HS-5 (cell line): ENCODE measurements around the gene CLIC6.
A peak's percentile ranks its signal among the peaks of the same experiment; 100 is the strongest.

Experiments
- DNase-seq: peaks from one replicate; pipeline ENCODE4 v3.0.0-alpha.2; 2012; ENCODE audit warnings: low read depth

Gene CLIC6

GRCh38 chr21:34668803-34669148, at the start of gene CLIC6:
TSS of gene CLIC6 (plus strand) at chr21:34668994. CDS start at chr21:34669389, 395 bp downstream.
- DNase-seq = no peak

DNA sequence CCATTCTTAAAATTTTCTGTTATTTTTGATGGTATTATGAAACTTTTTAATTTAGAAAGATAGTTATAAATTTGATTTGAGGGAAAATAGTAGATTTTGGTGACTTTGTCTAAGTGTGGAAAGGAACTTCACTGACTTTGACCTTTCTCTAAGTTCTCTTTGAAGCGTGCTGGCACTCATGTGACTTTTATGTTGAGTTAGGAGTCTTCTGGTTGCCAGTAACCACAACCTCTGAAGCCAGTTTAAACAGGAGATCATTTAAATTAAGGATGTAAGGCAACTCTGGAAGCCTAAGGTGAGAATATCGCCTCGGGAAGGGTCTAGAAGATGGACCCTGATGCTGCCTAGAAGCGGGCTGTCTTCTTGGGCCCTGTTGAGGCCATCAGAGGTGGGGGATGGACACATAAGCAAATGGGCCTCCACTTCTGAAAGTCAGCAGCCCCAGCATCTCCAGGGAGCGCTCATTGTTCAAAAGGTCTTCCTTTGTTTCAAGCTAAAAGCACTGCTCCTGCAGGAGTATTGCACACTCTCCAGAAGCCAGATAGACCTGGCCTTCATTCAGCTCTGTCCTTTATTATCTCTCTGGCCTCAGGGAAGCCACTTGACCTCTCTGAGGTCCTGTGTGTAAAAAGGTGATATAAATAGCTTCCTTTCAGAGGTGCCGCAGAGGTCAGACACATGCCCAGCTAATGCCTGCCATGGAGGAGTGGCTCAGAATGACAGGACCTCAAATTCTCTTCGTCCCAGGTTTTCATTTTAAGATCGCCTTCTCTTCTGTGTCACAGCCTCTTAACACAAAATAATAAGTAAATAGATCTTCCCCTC, 48.7 kb upstream of the CLIC6 start:
- no peak for DNase-seq

DNA sequence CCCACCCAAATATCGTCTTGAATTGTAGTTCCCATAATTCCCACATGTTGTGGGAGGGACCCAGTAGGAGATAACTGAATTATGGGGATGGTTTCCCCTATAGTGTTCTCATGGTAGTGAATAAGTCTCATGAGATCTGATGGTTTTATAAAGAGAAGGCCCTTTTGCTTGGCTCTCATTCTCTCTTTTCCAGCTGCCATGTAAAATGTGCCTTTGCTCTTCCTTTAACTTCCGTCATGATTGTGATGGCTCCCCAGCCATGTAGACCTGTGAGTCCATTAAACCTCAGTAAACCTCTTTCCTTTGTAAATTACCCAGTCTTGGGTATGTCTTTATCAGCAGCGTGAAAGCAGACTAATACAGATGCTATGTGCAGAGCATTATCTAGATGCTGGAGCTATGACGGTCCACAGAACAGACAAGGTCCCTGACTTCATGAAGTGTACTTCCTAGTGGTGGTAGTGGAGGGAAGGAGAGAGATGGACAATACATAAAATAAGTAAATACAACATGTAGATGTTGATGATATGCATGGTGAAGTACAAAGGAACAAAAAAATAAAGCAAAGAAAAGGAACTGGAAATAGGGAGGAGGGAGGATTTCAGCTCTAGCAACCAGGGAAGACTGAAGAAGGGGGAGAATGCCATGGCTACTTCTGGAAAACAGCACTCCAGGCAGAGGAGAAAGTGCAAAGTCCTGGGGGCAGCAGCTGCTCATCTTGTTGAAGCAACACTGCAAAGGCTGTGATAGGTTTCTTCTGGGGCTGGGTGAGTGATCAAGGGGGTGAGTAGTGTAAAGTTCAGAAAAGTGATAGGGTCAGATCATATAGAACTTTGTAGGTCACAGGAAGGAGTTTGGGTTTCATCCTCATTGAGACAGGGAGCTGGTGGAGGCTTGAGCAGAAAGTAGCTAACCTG, 47.1 kb upstream of the CLIC6 start:
- no peak for DNase-seq

- DNase-seq = no peak
These were observed 45.3 kb upstream of the CLIC6 start for GRCh38 chr21:34623516-34623915.

DNA sequence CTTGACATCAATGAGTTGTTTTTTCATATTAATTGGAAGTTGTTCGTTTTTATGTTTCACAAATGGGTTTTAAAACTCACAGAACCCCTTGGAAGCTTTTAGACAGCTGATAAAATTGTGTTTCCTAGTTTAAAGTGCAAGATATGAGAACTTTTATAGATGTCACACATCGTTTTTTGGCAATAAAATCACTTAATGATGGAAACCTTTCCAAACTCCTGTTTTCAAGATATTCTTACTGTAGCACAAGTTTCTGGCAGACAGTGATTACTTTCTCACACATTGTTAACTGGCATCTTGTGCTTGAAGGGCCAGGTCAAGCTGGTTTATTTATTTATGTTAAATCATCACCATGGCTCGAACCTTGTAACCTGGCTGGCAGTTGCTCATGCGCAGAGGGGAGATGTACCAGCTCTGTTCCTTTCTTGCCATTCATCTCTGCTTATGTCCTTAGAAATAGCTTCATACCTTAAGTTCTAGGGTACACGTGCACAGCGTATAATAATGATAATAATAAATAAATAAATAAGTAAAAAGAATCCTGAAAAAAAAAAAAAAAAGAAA, 43.7 kb upstream of the CLIC6 start:
- no peak for DNase-seq

GRCh38 chr21:34626131-34626530, 42.7 kb upstream of the CLIC6 start:
- DNase-seq = no peak

GRCh38 chr21:34630536-34631143, 38.2 kb upstream of the CLIC6 start:
- peak; percentile 22 for DNase-seq

- no peak for DNase-seq
These were observed 36.3 kb upstream of the CLIC6 start for GRCh38 chr21:34632498-34632897.

DNA sequence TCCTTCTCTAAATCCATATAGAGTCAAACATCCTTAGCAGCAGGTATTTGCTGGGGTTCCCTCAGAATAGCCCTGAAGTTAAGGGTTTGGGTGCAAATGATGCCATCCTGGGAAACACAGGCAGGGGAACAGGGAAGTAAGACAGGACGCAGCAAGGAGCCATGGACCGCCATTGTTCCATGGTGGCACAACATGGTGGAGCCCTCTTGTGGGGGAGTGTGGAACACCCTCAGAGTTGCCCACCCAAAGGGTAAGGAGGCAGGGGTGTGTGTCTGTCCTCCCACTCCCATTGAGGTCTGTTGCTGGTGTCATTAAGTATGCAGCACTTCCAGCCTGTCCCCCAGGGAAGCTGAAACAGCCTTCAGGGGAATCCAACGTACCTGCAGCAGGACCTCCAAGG, 33.5 kb upstream of the CLIC6 start:
- no peak for DNase-seq

GRCh38 chr21:34636961-34637360, 31.8 kb upstream of the CLIC6 start:
- no peak for DNase-seq

DNA sequence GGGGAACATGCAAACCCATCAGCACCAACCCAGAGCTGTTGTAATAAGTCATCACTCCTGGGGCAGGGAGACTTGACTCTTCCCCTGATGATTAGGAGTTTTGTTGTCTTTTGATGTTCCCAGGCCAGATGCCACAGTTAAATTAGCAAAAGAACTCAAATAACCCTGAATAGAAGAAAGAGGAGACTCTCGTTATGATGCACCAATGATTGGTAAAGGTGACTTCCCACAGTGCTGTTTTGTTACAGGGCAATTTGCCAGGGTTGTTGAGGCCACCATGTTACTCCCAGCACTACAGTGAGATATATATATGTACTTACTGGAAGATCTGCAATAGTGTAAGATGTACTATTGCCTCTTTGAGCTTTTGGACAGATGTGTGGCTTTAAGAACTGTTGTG, 29.5 kb upstream of the CLIC6 start:
- no peak for DNase-seq

- DNase-seq = no peak
These were observed 28.7 kb upstream of the CLIC6 start for GRCh38 chr21:34639882-34640788.

GRCh38 chr21:34640858-34641257, 27.9 kb upstream of the CLIC6 start:
- DNase-seq = peak; percentile 62

DNA sequence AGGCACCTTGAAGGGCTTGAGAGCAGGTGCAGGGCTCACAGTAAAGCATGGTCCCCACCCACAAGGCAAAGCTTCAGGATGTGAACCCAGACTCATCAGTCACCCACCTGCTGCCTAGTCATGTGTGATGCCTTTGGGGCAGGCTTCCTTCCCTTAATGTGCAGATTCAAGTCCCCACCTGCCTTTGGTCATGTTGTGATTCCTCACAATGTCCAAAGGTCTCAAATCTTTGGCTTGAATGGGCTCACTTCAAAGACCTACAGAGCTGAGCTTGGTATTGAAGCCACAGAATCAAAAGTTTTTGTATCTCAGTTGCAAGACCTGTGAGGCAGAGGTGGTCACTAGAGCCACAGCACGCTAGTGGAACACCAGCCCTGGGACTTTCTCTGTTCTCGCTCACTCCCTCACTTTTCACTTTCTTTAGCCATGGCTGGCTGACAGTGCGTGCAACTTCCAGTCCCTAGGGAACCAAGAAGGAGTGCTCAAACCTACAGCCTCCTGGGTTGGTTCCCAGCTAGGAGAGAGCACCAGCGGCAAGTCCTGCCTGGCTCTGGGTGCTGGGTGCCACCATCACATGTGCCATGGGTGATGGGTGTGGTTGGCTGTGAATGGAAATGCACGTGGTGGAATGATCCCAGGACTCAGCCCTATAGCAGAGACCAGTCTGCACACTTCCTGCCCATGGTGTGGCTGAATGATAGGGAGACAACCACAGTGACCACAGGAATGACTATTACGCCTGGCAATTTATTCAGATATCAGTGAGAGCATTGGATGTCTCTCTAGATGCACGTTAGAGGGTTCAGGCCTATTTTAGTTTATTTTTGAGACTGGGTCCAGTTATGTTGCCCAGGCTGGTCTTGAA, 26.4 kb upstream of the CLIC6 start:
- no peak for DNase-seq

- DNase-seq = no peak
These were observed 24.0 kb upstream of the CLIC6 start for GRCh38 chr21:34644825-34645224.

DNA sequence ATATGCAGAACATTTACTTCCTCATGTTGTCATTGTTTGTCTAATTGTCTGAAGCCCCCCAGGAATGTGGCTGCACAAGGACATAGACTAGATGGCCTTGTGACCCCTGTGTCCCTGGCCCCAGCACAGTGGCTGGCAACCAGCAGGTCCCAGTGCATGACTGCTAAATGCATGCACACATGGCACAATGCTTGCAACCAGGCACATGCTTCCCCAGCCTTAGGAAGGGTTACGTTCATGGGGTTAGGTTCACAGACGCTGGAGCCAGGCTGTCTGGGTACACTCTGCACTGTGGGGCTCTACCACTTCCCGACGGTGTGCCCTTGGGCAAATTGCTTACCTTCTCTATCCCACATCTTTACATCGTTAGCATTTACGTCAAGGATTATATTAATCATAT, 21.2 kb upstream of the CLIC6 start:
- no peak for DNase-seq

DNA sequence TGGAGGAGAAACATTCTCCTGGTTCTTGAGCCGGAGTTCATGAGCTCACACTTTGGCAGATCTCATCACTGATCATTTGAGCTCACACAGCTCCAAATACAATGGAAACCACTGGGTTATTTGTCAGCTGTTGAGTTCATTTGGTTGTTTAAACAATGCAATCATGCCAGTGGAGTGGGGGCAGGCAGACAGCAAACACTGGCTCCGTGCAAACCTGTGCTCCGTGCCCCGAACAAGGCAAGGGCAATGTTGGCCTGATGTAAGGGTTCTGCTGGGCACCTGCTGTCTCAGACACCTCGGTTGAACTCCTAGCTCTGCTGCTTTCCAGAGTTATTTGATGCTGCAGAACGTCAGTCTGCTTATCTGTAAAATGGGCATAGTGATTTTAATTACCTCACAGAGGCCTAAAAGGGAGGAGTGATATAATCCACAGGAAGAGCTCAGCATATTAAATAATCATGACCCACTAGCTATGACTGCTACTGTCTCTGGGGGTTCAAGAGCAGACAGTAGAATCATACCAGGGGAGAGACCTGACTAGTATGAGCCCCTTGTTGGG, 20.0 kb upstream of the CLIC6 start:
- no peak for DNase-seq

DNA sequence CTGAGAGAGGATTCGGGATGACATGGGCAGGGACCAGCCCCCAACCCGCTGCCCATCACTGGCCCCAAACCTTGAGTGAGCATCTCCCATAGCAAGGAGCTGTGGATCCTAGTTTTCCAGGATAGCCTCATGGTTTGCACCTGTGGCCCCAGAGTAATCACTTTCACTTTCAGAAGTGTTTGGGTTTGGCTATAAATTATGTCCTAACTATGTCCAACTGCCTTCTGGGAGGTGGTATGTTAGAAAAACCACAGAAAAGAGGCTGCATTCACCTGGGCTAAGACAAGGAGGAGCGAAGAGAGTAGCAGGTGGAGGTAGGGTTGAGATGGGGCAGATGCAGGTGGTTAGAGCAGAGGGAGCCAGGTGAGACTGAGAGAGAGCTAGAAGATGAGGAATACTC, 19.4 kb upstream of the CLIC6 start:
- DNase-seq = no peak

DNA sequence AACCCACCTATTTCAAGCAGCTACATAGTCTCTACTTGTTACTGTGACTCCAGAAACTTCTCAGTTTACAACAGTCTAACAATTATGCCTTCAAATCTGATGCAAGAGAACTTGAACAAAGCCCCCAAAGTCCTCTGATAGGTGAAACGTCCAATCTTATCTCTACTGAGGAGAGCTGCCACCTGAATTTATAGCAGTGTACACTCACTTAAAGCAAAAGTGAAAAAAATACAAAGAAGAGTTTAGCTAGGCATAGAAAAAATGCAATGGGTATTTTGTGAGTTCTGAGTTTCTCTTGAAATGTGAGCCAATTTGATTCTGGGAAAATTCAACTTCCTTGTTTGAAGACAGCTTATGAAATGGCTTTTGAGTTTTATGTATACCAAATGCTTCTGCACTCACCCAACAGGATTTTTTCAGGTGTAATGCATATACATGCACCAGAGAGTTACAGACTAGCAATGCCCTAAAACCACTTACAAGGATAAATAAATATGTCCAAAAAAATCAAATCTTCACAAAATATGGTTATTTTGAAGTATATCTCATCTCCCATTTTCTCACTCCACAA, 17.8 kb upstream of the CLIC6 start:
- no peak for DNase-seq

DNA sequence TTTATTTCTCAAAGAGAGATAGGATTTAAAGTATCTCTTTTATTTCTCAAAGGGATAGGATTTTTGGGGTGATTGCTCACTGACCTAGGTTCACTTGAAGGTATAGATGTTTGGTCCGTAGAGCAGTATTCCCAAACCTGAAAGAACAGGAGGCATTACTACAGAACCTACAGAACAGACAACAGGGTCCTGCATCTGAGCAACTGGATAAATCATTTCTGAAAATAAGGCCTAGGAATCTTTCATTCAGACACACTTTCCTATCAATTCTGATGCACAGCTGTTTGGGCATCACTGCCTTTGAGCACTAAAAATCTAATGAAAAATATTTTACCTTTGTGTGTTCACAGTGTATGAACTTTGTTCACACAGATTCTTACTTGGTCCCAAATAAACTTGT, 17.2 kb upstream of the CLIC6 start:
- DNase-seq = no peak
